ENCODE measurements around the gene CFAP299. TPM values are rescaled to one million over a fixed set of nuclear protein-coding genes. Genes with fewer than 3 reads are reported as not detected.
A peak's percentile ranks its signal among the peaks of the same experiment; 100 is the strongest.
"Not testable (repeated sequence)": the region's sequence is repeated elsewhere in the genome, so short reads cannot be mapped to it uniquely, and the experiment has no call there.

Gene CFAP299
- polyA plus RNA-seq, 4 donors = 0.42 to 1.5 (median 1.0) TPM

DNA sequence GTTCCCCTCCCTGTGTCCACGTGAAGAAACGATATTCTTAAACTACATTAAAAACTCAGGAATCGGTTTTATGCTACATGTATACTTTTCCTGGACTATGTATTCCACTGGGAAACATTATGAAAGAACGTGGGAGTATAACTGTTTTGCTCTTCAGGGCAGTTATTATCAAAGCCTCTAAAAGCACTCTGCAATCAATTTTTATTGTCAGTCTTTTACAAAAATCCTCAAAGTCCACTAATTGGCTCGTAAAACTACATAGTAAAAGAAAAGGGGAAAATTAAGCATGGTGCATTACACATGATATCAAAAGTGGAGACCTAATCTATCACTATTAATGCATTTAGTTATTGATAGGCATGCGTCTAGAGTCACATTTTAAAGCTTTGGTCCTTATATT, 11.4 kb upstream of the CFAP299 start:
- no peak for DNase-seq (ENCODE audit: low read depth in 4 of 4, low spot score in 3 of 4)

DNA sequence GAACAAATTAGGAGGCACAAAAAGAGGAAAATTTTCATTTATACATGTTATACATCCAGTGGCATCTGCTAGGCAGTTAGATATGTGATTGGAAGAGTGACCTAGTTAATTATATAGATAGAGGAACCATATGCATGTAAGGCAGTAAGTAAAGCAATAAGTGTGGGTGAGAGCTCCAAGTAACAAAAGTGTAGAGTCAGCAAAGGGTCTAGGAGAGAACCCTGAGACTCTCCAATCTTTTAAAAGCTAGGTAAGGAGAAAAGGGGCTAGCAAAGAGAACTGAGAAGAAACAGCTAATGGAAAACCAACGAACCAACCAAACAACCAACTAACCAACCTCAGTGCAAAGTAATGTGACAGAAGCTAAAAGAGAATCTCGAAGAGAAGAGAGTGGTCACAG, 3.8 kb upstream of the CFAP299 start:
- DNase-seq (ENCODE audit: low read depth in 4 of 4, low spot score in 3 of 4) = no peak

DNA sequence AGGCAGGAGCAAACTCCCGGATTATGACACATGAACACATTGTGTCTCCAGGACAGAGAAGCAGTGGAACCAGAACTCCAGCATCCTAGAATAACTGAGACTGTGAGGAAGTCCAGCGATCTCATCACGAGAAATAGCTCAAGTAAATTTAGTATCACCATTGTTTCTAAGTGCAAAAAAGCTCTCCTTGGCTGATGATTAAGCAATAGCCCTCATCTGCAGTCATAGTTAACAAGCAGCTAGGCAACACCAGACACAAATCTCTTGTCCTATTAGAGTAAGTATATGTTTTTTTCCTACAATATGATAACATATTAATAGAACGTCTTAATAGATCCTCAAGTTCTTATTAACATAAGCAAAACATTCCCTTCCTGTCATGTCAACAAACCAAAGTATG, 2.4 kb upstream of the CFAP299 start:
- no peak for DNase-seq (ENCODE audit: low read depth in 4 of 4, low spot score in 3 of 4)

DNA sequence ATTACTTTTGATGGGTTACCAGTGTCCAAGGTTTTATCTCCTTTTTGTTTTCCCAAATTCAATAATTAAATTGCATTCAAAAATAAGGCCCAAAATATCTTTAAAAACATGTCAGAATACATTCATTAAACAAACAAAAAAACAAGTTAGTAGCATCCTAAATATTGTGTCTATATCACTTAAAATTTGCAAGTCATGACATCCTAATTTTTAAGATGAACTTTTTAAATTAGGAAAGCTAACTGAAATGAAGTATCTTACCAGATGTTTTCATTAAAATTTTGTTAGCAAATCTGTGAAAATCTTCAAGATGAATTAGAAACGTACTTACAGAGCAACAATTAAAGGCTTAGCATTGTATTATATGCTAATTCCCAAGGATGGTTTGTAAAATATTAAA, 962 bp upstream of the CFAP299 start:
- DNase-seq (ENCODE audit: low read depth in 4 of 4, low spot score in 3 of 4) = no peak

DNA sequence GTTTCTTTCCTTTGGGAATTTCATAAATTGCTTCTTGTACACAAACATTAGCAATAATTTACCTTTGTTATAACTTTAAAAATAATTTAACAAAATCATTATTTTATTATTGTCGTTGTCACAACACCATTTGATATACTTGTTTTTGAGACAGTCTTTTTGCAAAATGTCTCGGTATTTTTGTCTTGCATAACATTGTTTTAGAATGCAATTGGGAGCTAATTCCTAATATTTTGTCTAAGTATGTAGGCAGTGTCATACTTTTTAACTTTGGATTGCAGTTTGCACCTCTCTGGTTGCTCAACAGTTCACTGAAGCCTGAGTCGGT, 340 bp upstream of the CFAP299 start:
- DNase-seq (ENCODE audit: low read depth in 4 of 4, low spot score in 3 of 4) = no peak

DNA sequence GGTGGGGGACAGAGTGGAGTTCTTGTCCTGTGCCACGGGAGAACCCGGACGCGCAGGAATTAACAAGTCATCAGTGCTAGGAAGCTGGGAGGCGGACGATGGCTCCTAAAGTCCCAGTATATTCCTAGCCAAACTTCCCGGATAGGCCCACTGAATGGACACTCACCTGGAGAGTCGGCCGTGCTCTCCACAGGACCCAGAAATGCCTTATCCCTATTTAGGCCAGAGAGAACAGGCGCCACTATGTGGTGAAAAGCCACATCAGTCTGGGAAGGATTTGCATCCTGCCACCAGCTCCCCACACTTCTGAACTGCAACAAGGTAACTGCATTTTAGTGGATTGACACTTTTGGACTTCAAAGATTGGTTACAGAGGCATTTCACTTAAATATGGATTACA, 1.1 kb downstream of the CFAP299 start:
- DNase-seq (ENCODE audit: low read depth in 4 of 4, low spot score in 3 of 4) = no peak

DNA sequence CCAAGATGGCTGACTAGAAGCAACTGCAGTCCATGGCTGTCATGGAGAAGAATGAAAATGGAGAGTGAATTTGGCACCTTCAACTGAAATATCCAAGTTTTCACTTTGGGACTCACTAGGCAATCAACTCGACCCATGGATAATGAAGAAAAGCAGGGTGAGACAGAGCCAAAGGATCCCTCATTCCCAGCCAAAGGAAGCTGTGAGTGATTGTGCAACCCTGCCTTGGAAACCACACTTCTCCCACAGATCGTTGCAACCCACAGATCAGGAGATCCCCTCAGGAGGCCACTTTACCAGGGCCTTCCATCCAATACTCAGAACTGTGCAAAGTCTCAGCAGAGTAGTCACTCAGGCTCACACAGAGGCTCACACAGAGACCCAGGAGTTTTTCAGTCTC, 4.5 kb downstream of the CFAP299 start:
- no peak for DNase-seq (ENCODE audit: low read depth in 4 of 4, low spot score in 3 of 4)

DNA sequence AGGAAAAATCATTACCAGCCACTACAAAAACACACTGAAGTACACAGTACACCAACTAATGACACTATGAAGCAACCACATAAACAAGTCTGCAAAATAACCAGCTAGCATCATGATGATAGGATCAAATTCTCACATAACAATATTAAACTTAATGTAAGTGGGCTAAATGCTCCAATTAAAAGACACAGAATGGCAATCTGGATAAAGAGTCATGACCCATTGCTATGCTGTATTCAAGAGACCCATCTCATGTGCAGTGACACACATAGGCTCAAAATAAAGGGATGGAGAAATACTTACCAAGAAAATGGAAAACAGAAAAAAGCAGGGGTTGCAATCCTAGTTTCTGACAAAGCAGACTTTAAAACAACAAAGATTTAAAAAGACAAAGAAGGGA, 7.2 kb downstream of the CFAP299 start:
- not testable (repeated sequence) for DNase-seq (ENCODE audit: low read depth in 4 of 4, low spot score in 3 of 4)

DNA sequence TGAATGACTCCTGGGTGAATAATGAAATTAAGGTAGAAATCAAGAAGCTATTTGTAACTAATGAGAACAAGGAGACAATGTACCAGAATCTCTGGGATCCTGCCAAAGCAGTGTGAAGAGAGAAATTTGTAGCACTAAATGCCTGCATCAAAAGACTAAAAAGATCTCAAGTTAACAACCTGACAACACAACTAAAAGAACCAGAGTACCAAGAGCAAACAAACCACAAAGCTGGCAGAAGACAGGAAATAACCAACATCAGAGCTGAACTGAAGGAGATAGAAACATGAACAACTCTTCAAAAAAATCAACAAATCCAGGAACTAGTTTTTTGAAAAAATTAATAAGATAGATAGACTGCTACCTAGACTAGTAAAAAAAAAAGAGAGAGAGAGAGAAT, 8.4 kb downstream of the CFAP299 start:
- no peak for DNase-seq (ENCODE audit: low read depth in 4 of 4, low spot score in 3 of 4)

DNA sequence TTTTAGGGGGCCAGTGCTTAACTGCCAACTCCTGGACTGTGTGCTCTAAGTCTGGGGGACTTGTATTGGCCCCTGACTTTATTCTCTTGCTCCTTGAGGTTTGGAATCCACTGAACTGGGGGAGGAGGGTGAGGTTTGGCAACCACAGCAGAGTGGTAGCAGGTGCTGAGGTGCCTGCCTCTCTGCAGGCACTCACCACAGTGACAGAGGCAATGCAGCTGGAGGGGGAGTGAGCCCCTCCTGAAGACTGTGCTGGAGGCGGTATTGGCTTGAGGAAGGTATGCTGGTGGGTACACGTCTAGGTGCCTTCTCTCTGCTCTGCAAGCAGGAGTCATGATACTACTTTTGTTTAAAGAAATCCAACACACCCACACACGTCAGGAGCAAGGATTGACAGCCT, 24.6 kb downstream of the CFAP299 start:
- no peak for DNase-seq (ENCODE audit: low read depth in 4 of 4, low spot score in 3 of 4)

DNA sequence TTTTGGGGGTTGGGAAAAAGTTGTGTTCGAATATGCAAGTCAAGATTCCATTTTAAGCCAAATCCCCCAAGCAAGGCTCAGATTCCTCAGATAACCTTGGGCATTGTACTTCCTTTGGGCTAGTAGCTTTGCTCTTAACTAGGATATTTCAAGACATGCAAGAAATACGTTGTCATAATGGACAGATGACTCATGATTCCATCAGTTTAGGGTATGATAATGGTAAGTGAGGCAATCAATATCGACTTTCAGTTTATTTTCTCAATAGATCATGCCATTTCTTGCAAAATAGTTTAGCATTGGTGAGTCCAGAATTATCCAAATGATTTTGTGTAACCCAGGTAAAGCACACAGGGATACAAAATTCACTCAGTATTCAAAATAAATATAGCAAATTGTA, 25.4 kb downstream of the CFAP299 start:
- no peak for DNase-seq (ENCODE audit: low read depth in 4 of 4, low spot score in 3 of 4)

DNA sequence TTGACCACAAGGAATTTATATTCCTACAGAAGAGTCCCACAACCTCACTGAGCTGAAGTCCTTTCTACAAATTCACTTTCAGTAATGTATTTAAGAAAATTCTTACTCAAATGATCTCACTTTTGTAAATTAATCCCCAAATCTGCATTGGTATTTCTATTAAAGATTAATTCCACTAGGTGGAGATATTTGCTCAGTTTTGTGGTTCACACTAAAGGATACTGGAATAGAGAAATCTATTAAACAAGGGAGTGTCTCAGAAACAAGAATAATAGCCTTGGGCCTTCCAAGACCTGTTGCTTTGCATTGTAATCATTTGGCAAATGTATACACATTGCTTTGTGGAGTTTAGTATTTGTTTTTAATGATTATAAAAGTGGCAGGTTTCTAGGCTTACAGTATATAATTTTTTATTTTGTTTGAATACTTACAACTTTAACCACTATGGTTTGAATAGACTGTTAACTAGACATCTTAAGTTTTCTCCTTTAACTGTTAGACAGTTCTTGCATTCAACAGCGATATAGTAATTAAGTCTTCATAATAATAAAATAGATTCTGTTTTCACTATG, 25.9 kb downstream of the CFAP299 start:
- peak in 1 of 4 donors; percentile 16 for DNase-seq (ENCODE audit: low read depth in 4 of 4, low spot score in 3 of 4)

DNA sequence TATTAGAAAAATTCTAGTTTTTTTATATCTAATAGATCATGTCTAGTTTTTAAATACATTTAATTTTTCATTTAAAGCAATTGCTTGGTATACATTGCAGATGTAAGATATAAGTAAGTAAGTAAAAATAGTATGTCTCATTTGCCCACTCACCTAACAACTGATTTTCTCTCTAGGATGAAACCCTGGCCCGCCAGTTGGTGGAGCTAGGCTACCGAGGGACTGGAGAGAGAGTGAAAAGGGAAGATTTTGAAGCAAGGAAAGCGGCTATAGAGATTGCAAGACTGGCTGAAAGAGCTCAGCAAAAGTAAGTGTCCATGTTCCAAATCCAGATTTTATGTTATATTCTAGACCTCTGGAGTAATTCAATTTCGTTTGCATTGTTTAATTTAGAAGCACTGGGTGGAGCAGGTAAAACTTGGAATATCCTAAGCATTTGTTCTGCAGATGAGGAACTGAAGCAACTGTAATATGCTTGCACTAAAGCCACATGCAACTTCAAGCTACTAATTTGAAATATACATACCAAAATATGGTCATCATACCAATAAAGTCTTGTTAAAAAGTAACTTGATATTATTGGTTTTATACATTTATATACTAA, 27.1 kb downstream of the CFAP299 start:
- DNase-seq (ENCODE audit: low read depth in 4 of 4, low spot score in 3 of 4) = peak in 3 of 4 donors; percentile 13 to 20 (median 14)

DNA sequence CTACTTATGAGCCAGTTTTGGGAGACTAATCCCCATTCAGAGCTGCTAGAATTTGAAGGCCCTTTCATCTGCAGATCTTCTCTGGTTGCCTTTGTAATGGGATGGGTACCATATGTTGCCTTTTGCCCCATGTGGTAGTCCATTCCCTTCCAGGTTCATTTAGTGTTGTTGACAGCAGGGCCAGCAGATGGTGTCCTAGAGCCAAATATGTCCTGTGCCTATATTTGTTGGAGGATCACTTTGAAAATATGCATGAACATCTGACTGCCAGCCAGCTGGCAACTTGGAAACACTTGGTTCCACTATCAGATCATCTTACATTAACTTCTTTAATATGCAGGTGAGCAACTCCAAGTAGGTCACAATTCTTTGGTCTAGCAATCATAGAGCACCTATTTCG, 30.4 kb downstream of the CFAP299 start:
- peak; percentile 25 to 48 (median 42) for DNase-seq (ENCODE audit: low read depth in 4 of 4, low spot score in 3 of 4)

DNA sequence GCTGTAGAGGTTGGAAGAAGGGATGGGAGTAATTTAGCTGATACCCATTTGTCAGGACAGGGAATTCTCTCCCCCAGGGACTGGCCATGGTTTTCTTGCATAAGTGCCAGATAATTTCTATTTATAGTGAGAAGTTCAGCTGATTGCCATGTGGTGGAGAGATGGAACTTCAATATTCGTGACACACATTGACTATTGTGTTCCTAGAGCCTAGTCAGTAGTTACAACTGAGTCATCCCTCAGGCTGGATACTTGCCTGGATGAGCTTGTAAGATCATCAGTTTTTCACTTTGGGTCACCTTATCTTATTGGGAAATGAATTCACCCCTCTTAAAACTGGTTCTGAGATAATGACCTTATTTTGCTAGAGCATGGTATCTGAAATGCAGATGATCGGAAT, 32.2 kb downstream of the CFAP299 start:
- no peak for DNase-seq (ENCODE audit: low read depth in 4 of 4, low spot score in 3 of 4)

DNA sequence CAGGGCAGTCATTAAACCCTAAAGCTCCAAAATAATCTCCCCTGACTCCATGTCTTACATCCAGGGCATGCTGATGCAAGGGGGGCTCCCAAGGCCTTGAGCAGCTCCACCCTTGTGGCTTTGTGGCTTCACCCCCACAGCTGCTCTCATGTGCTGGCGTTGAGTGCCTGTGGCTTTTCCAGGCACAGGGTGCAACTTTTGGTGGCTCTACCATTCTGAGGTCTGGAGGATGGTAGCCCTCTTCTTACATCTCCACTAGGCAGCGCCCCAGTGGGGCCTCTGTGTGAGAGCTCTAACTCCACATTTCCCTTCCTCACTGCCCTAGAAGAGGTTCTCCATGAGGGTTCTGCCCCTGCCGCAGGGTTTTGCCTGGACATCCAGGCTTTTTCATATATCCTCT, 35.1 kb downstream of the CFAP299 start:
- DNase-seq (ENCODE audit: low read depth in 4 of 4, low spot score in 3 of 4) = no peak

DNA sequence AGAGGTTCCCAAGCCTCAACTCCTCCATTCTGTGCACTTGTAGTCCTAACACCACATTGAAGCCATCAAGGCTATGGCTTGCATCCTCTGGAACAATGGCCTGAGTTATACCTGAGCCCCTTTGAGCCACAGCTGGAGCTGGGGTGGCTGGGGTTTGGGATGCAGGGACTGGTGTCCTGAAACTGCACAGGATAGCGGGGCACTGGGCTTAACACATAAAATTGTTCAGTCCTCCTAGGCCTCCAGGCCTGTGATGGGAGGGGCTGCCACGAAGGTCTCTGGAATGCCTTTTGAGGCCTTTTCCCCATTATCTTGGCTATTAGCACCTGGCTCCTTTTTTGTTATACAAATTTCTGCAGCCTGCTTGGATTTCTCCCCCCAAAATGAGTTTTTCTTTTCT, 35.5 kb downstream of the CFAP299 start:
- no peak for DNase-seq (ENCODE audit: low read depth in 4 of 4, low spot score in 3 of 4)

DNA sequence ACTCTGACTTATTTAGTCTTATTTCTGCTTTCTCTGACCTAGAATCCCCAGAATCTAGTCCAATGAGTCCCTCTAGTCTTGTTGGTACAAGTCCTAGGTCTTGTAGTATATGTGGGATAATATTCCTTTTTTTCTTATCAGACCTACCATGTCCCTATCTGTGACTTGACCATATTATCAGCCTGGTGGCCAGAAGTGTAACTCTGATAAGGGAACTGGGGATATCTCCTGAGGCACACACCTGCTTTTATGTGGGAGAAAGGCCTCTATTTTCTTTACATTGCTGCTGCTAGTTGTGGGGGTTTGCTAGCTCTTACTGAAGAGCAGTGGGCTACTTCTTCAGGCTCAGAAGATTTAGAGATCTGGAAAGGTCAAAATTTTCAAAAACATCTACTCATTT, 38.6 kb downstream of the CFAP299 start:
- no peak for DNase-seq (ENCODE audit: low read depth in 4 of 4, low spot score in 3 of 4)

DNA sequence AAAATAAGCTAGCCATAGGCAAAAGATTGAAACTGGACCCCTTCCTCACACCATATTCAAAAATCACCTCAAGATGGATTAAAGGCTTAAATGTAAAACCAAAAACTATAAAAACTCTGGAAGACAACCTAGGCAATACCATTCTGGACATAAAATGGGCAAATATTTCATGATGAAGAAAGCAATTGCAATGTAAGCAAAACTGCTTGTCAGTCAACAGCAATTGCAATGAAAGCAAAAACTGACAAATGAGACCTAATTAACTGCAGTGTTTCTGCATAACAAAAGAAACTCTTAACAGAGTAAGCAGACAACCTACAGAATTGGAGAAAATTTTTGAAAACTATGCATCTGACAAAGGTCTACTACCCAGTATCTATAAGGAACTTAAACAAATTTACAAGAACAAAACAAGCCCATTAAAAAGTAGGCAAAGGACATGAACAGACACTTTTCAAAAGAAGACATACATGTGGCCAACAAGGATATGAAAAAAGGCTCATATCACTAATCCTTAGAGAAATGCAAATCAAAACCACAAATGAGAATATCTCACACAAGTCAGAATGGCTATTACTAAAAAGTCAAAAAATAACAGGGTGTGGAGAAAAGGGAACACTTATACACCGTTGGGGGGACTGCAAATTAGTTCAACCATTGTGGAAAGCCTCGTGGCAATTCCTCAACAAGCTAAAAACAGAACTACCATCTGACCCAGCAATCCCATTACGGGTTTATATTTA, 46.7 kb downstream of the CFAP299 start:
- DNase-seq (ENCODE audit: low read depth in 4 of 4, low spot score in 3 of 4) = no peak

DNA sequence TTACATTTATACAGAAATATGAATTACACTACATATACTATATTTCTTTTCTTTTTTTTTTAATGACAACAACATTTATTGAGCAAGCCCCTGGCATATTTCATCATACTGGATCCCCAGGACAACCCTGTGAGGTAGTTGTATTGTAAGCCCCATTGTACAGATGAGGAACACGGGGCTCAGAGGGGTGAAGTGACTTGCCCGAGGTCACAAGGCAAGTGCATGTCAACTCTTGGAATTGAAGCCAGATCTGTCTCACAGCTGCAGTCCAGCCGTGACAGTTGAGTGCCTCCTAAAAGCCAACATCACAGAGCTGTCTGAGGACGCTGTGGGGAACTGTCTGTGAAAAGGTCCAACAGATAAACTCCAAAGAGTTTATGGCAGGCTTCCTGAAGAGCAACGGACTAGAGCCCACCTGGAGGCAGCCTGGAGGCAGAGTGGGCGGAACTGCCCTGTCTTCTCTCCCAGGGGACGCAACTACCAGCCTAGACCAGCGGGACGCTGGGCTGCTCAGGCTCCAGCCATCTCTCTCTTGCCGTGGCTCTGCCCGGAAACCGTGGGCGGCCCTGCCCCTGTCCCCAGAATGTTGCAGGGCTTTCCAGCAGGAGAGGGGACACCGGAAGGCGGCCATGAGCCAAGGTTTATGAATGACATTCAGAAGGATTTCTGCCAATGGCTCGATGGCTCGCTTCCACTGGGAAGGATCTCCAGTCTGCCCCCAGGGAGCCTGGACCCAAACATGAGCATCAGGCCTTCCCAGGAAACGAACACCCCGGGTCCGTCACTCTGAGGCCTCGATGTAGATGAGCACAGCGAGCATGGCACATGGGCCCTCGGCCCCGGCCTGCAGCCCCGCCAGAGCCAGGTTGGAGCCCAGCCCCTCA, 50.1 kb downstream of the CFAP299 start:
- no peak for DNase-seq (ENCODE audit: low read depth in 4 of 4, low spot score in 3 of 4)

DNA sequence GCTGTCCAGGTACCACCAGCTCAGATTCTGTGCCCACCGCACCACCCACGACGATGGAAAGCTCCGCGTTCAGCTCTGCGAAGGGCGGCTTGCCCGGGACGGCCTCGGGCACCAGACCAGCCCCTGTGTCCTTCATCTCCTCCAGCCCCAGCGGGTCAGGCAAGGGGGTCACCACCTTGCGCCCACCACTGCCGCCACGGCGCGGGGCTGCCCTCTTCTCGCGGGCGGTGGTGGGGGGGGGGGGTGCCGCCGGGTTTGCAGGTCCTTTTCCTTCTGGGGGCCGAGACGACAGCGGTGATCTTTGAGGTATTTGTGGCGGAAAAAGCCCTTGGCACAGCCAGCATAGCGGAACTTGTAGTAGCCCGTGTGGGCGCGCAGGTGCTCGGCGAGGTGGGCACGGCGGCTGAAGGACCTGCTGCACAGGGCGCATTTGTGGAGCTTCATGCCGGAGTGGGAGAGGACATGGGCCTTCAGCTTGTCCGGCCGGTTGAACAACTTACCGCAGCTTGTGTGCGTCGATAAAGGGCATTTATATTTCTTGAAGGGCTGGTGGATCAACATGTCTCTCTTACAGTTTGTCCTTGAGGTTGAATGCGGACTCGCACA, 50.9 kb downstream of the CFAP299 start:
- DNase-seq (ENCODE audit: low read depth in 4 of 4, low spot score in 3 of 4) = no peak
